ENCODE measurements around the gene MYOG. TPM values are rescaled to one million over a fixed set of nuclear protein-coding genes. Genes with fewer than 3 reads are reported as not detected.

The MYOG gene
- total RNA-seq, 1 experiment from 2014 or later, result not detected

DNA sequence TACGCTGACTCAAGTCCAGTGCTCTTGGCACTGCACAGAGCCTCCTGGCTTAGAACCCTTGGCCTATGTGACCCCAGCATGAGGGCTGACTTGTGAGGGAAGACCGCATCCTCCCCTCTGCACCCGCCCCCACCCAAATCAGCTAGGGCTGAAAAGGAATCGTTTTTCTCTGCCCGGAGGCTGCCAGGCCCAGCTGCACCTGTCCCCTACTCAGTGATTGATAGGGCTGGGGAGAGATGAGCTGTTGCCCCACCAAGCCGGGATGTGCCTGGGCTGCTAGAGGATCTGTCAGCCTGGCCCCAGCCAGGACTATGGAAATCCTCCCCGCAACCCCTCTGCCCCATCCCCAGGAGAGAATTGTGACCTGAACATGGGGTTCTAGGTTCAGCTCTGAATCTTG, 20.6 kb downstream of the MYOG start:
- Histone ChIP-seq H2AK5ac (ENCODE audit: insufficient read length, low read length) (no peak overlapping the region), H2BK5ac (ENCODE audit: insufficient read length, low read length) (no peak overlapping the region), H4K91ac (ENCODE audit: insufficient read length, low read depth, low read length) (no peak overlapping the region), H3K18ac (ENCODE audit: insufficient read length, low read depth, low read length) (no peak overlapping the region), H3K4ac (ENCODE audit: low read depth, low read length) (no peak overlapping the region), H2BK120ac (ENCODE audit: low read depth, low read length, poor library complexity, severe bottlenecking) (no peak overlapping the region), H3K9me3 (ENCODE audit: control insufficient read depth, low read depth, low read length) (no peaks in the 10 kb centered on the region), H3K23me2 (ENCODE audit: insufficient read length, low read depth, low read length, poor library complexity, severe bottlenecking) (no peaks in the 10 kb centered on the region), H3K9ac (ENCODE audit: extremely low read depth, insufficient read length, low read length) (no peak overlapping the region), H3K79me2 (ENCODE audit: insufficient read depth, low read length) (no peaks in the 10 kb centered on the region), H4K20me1 (ENCODE audit: control insufficient read depth, insufficient read depth, insufficient read length) (no peaks in the 10 kb centered on the region), H2AFZ (ENCODE audit: low read length) (no peak overlapping the region), H3K14ac (ENCODE audit: insufficient read depth, low read length) (no peak overlapping the region), H3K4me2 (ENCODE audit: insufficient read depth, insufficient read length, low read length) (no peak overlapping the region), H3K27ac (ENCODE audit: insufficient read length, low read depth, low read length) (no peak overlapping the region), H3K4me1 (ENCODE audit: insufficient read depth, low read length) (no peaks in the 10 kb centered on the region), H4K5ac (ENCODE audit: insufficient read length, low read depth, low read length) (no peak overlapping the region), H4K8ac (replicated peaks; ENCODE audit: insufficient read length, low read depth, low read length) (no peak overlapping the region), H3K56ac (ENCODE audit: insufficient read length, low read depth, low read length) (no peak overlapping the region), H2BK12ac (ENCODE audit: insufficient read length, low read depth, low read length) (no peak overlapping the region), H3T11ph (ENCODE audit: low read length) (no peak overlapping the region), H2BK20ac (ENCODE audit: low read depth, low read length, poor library complexity, severe bottlenecking) (no peak overlapping the region), H2BK15ac (ENCODE audit: low read depth, low read length) (no peak overlapping the region), H3K79me1 (ENCODE audit: insufficient read depth, low read depth, low read length, poor library complexity, severe bottlenecking) (no peaks in the 10 kb centered on the region), H3K23ac (ENCODE audit: insufficient read length, low read depth, low read length) (no peak overlapping the region), H3K27me3 (ENCODE audit: insufficient read depth, low read length) (no peaks in the 10 kb centered on the region)
- H3K9me3 Mint-ChIP-seq, result peaks cover 2 to 3% of the 10 kb centered on the region in 2 experiments; a peak in 2 of 5 replicates
- TF ChIP-seq, protein P1, sequence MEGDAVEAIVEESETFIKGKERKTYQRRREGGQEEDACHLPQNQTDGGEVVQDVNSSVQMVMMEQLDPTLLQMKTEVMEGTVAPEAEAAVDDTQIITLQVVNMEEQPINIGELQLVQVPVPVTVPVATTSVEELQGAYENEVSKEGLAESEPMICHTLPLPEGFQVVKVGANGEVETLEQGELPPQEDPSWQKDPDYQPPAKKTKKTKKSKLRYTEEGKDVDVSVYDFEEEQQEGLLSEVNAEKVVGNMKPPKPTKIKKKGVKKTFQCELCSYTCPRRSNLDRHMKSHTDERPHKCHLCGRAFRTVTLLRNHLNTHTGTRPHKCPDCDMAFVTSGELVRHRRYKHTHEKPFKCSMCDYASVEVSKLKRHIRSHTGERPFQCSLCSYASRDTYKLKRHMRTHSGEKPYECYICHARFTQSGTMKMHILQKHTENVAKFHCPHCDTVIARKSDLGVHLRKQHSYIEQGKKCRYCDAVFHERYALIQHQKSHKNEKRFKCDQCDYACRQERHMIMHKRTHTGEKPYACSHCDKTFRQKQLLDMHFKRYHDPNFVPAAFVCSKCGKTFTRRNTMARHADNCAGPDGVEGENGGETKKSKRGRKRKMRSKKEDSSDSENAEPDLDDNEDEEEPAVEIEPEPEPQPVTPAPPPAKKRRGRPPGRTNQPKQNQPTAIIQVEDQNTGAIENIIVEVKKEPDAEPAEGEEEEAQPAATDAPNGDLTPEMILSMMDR (conservative IDR thresholded peaks at IDR 0.05), result no peak
- H3K36me3 Mint-ChIP-seq (ENCODE audit: insufficient read depth in 1 of 3, low read depth in 3 of 3), result peaks cover 7 to 26% (median 23%) of the 10 kb centered on the region in 3 experiments
- H3K4me3 Mint-ChIP-seq, result no peak overlapping the region
- H3K27me3 Mint-ChIP-seq (ENCODE audit: low read depth), result no peaks in the 10 kb centered on the region
- WGBS (ENCODE audit: extremely low coverage, insufficient read length, low lambda C conversion rate), result no CpG with 5 or more reads among the region's 7 CpGs
- no peak for DNase-seq
- no peak overlapping the region for H3K27ac Mint-ChIP-seq
- peaks cover 0 to 2% of the 10 kb centered on the region in 2 experiments; a peak in 1 of 4 replicates for H3K4me1 Mint-ChIP-seq
